Nucleus accumbens (tissue), 56 donors: ENCODE results near the gene PACS2.
A peak's percentile ranks its signal among the peaks of the same experiment; 100 is the strongest.

Experiments used
- DNase-seq, 56 donors: peaks; one replicate each; lab custom pipeline; 2025; lab: John Stamatoyannopoulos, UW

PACS2 gene

DNA sequence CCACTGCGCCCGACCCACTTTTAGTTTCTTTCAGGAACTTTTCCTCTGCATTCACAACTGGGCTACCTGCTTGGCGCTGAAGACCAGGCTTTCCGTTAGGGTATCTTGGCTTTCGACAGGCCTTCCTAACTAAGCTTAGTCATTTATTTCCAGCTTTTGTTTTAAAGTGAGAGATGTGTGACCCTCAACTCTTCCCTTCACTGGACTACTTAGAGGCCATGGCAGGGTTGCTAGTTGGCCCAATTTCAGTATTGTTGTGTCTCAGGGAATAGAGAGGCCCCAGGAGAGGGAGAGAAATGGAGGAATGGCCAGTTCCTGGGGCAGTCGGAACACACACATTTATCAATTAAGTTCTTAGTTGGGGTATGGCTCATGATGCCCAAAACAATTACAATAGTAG is 115.5 kb downstream of the PACS2 start:
- no peak for DNase-seq

GRCh38 chr14:105430565-105430964 is 116.0 kb downstream of the PACS2 start:
- DNase-seq, result no peak

GRCh38 chr14:105431256-105431655 is 116.7 kb downstream of the PACS2 start:
- DNase-seq, result no peak

- DNase-seq, result no peak
Observed at GRCh38 chr14:105432657-105433056, 118.1 kb downstream of the PACS2 start.

DNA sequence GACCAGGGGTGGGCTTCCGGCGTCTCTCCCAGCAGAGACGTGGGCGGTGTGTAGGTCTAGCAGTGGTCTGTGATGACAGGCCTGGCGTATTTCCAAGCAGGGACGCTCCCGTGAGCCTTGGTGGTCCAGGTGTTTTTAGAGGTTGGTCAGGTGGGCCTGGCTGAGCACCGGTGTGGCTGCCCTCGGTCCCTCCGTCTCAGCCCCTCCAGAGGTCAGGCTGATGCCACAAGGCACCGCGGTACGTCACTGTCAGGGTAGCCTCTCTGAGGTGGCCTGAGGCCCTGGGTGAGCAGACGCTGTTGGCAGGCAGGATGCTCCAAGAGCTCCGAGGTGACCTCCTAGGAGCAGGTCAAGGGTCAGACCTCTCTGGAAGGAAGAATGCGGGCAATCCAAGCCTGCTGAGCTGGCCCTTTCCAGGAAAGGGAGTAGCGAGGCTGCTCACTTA is 118.6 kb downstream of the PACS2 start:
- DNase-seq, result no peak

- no peak for DNase-seq
Observed at GRCh38 chr14:105436402-105436801, 121.9 kb downstream of the PACS2 start.

DNA sequence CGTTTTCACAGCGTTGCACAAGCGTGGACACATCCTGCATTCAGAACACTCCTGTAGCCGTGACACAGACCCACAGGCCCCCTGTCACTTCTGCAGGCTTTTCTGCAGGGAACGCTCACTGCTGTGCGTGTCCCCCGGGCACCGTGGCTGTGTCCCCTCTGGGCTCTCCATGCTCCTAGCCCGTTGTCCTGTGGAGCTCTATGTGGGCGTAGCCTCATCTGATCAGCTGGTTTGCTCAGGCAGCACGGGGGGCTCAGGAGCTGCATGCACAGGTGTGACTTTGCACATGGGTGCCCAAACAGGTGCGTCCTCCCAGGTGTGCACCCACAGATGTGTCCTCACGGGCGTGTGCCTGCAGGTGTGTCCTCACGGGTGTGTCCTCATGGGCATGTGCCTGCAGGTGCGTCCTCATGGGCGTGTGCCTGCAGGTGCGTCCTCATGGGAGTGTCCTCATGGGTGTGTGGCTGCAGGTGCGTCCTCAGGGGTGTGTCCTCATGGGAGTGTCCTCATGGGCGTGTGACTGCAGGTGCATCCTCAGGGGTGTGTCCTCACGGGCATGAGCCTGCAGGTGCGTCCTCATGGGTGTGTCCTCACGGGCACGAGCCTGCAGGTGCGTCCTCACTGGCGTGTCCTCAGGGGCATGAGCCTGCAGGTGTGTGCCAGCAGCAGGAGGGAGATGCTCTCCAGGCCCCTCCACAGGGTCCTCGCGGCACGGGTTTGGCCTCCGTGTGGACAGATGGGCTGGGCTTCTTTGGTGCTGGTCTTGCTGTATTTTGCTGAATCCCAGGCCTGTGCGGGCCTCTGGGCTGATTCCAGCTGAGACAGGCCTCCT is 122.6 kb downstream of the PACS2 start:
- no peak for DNase-seq

DNA sequence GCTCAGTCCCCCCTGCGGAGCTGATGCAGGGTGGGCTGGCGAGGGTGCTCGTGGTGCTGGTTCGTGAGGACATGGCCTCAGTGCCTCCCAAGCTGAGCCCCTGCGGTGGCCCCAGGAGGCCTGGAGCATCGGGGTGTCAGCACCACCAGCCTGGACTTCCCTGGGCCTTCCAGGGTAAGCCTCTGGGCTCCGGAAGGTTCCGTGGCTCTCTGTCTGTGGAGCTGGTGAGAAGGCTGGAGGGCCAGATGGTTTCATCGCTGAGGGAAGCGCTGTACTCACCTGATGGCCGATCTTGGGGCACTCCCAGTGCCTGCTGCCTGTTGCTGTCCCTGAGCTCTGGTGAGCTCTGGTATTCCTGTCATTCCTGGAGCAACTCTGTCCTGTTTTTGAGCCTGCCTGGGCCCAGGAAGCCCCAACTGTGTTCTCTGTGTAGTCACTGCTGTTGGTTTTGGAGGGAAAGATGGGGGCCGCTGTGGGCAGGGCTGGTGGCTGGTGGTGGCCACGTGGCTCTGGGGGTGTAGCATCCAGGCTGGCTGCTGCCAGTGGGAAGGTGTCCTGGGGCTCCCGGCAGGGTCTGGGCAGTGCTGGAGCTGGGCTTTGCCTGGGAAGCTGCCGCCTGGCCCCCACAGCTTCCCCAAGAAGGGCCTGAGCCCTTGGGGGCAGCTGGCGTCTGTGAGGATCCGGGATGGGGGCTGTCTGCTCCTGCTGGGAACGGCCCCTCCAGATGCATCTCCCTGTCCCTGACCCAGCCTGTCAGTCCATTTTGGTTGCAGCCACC is 123.4 kb downstream of the PACS2 start:
- DNase-seq, result no peak

DNA sequence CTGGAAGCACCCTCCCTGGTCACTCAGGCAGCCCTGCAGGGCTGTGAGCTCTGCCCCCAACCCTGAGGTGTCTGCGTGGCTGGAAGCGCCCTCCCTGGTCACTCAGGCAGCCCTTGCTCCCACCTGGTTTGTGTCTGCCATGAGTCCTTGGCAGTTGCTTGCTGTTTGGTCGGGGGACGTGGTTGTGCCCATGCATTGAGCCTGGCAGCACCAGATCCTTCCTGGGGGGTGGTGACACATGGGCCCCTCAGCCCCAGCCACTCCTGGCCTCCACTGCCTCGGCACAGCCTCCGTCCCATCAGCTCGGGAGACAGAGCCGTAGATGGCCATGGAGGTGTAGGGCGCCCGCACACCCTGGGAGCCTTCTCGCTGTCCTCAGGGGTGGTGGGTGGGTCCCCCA is 124.6 kb downstream of the PACS2 start:
- DNase-seq, result no peak

DNA sequence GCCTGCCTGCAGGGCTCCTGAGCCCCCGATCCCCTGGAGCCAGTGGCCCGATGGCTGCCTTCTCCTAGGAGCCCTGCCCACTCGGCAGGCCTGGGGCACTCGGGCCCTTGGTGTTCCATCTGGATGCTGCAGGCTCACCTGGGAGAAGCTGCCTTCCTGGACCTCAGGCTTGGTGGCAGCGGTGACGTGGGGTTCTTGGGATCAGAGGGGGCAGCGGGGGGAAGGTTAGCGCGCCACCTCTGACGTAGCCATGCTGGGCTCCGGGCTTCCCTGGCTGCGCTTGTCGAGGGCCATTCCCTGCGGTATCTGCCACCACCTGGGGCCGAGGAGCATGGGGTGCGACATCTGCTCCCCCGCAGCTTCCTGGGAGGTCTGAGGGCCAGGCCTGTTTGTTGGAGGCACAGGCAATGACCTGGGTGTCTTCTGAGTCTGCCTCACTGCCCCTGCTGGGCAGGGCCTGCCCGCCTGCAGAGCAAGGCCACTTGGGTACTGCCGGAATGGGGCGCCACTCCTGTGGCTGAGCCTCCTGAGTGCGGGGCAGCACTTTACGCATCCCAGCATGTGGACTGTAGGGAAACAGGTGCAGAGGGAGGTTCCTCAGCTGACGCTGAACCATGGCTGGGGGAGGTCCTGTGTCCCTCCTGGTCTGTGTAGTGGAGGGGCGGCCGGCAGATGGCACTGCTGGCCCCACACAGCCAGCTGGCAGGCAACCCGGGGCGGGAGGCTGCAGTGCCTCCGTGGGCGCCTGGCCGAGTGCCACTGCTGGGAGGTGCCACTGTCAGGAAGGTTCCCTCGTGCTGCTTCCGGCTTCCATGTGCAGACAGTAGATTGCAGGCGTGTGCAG is 125.4 kb downstream of the PACS2 start:
- DNase-seq, result no peak

- DNase-seq, result no peak
Observed at GRCh38 chr14:105440554-105440900, 126.0 kb downstream of the PACS2 start.

GRCh38 chr14:105440992-105441391 is 126.4 kb downstream of the PACS2 start:
- no peak for DNase-seq

DNA sequence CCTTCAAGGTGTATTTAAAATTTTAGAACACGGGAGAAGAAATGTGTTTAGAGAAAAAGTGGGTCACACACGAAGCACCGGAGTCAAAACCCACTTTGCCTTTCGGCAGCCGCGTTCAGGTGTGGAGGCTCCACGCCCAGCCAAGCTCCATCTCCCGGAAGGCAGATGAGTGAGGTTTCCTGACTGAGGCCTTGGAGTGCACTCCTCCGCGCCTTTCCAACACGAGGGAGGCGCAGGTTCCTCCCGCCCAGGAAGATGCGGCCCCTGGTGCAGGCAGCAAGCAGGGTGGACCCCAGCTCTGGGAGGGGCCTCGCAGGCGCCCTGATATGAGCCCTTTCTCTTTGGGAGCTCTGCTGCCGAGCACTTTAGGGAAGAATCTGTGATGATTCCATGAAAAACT is 127.6 kb downstream of the PACS2 start:
- DNase-seq, result peak in 2 of 56 donors; percentile 17 to 26

DNA sequence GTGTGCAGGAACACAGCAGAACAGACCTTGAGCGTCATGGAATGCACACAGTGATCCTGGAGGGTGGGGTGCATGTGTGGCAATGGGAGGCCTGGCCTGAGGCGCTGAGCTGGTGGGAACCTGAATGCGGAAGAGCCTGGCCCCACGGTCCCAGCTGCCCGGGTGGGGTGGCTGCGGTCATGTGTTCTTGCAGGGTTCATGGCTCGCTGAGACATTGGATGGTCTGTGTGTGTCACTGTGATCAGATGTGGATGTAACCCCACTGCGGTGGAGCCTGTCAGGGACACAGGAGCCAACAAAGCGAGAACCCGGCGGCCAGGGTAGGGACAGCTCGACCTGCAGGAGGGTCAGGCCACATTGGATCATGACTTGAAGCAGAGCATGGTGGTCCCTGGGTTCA is 128.3 kb downstream of the PACS2 start:
- DNase-seq, result no peak

GRCh38 chr14:105444859-105445258 is 130.3 kb downstream of the PACS2 start:
- no peak for DNase-seq

DNA sequence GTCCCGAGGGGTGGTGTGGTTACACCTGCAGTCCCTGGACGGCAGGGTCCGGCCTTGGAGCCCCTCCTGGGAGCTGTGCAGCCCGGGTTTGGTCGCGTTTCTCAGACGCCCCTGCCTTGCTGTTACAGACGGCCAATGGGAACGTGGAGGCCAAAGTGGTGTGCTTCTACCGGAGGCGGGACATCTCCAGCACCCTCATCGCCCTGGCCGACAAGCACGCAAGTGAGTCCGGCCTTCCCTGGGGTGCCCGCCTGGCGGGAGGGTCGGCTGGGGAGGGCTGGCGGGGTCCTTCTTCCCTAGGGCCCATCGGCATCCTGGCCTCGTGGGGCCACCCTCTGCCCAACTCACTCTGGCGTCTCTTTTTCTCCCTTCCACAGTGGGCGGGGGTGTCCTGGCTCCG is 130.7 kb downstream of the PACS2 start:
- DNase-seq, result no peak

GRCh38 chr14:105445901-105446845 is 131.6 kb downstream of the PACS2 start:
- no peak for DNase-seq

- DNase-seq, result no peak
Observed at GRCh38 chr14:105446971-105447370, 132.4 kb downstream of the PACS2 start.
